Smooth muscle cell of bladder (primary cell): ENCODE results near the gene G6PC1. TPM values are rescaled to one million over a fixed set of nuclear protein-coding genes. Genes with fewer than 3 reads are reported as not detected.

Source experiments
- total RNA-seq: library from RNA; depleted of rRNA; stranded (reverse); fragments of >200 nt; gene quantifications from 2 replicates; pipeline ENCODE4 v1.2.3, GENCODE V29; 2014

G6PC1 gene
- total RNA-seq: not detected in 2 replicates

DNA sequence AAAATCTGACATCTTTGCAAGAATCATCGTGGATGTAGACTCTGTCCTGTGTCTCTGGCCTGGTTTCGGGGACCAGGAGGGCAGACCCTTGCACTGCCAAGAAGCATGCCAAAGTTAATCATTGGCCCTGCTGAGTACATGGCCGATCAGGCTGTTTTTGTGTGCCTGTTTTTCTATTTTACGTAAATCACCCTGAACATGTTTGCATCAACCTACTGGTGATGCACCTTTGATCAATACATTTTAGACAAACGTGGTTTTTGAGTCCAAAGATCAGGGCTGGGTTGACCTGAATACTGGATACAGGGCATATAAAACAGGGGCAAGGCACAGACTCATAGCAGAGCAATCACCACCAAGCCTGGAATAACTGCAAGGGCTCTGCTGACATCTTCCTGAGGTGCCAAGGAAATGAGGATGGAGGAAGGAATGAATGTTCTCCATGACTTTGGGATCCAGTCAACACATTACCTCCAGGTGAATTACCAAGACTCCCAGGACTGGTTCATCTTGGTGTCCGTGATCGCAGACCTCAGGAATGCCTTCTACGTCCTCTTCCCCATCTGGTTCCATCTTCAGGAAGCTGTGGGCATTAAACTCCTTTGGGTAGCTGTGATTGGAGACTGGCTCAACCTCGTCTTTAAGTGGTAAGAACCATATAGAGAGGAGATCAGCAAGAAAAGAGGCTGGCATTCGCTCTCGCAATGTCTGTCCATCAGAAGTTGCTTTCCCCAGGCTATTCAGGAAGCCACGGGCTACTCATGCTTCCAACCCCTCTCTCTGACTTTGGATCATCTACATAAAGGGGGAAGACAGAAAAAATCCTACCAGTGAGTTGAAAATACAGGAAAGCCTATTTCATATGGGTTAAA lies at the start of gene G6PC1:
Gene G6PC1, plus strand, starts transcription at position 340 of the 872 bp plus-strand sequence. Its CDS starts 78 bp downstream, at position 418.

DNA sequence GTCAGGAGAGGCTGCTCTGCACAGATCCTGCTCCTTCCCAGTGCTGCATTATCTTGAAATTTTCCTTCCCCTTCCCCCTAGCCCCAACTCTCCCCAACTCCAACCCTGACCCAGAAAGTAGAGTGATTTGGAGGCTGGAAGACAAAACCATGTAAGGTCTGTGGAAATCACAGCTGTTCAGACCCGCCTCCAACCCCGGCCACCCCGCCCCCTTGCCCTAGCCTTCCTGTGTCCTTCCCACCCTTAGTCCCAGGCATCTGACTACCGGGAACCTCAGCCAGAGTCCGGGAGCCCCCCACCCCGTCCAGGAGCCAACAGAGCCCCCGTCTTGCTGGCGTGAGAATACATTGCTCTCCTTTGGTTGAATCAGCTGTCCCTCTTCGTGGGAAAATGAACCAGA lies 49.6 kb upstream of the G6PC1 start, which contains the start of gene AOC3:
Gene AOC3, plus strand, starts transcription at position 246 of the 400 bp plus-strand sequence. Its CDS starts 145 bp downstream, at position 391.

Other genes starting within 250 kb of the G6PC1 start
- gene TUBG2, start 241.5 kb upstream of the G6PC1 start, total RNA-seq: 5.4 and 7.2 TPM in 2 replicates
- 8.2 and 9.0 TPM in 2 replicates for gene PLEKHH3, start 223.8 kb upstream of the G6PC1 start, total RNA-seq
- gene CCR10, start 219.0 kb upstream of the G6PC1 start, total RNA-seq: 1.4 and 1.8 TPM in 2 replicates
- 19.9 and 21.9 TPM in 2 replicates for gene CNTNAP1, start 218.3 kb upstream of the G6PC1 start, total RNA-seq
- 11.7 and 14.7 TPM in 2 replicates for gene EZH1, start 155.8 kb upstream of the G6PC1 start, total RNA-seq
- 0.09 and 0.14 TPM in 2 replicates for gene RAMP2, start 139.6 kb upstream of the G6PC1 start, total RNA-seq
- 55.7 and 57.5 TPM in 2 replicates for gene VPS25, start 127.3 kb upstream of the G6PC1 start, total RNA-seq
- gene WNK4, start 120.2 kb upstream of the G6PC1 start, total RNA-seq: 0.28 and 1.7 TPM in 2 replicates
- gene COA3, start 102.1 kb upstream of the G6PC1 start, total RNA-seq: 67.3 and 76.7 TPM in 2 replicates
- gene CNTD1, start 101.9 kb upstream of the G6PC1 start, total RNA-seq: 0.09 and 0.14 TPM in 2 replicates
- 155 and 158 TPM in 2 replicates for gene BECN1, start 76.5 kb upstream of the G6PC1 start, total RNA-seq
- 44.8 and 57.7 TPM in 2 replicates for gene PSME3, start 67.4 kb upstream of the G6PC1 start, total RNA-seq
- gene AOC2, start 56.2 kb upstream of the G6PC1 start, total RNA-seq: 0.28 and 0.37 TPM in 2 replicates
- gene AOC3, start 49.6 kb upstream of the G6PC1 start, total RNA-seq: 1.6 and 1.8 TPM in 2 replicates
- 21.2 and 31.6 TPM in 2 replicates for gene AARSD1, start 63.7 kb downstream of the G6PC1 start, total RNA-seq
- gene PTGES3L, start 79.3 kb downstream of the G6PC1 start, total RNA-seq: 0.09 and 0.14 TPM in 2 replicates
- gene RUNDC1, start 79.8 kb downstream of the G6PC1 start, total RNA-seq: 6.3 and 10.1 TPM in 2 replicates
- gene RPL27, start 97.6 kb downstream of the G6PC1 start, total RNA-seq: 1,624 and 1,964 TPM in 2 replicates
- gene IFI35, start 106.0 kb downstream of the G6PC1 start, total RNA-seq: 30.1 and 32.9 TPM in 2 replicates
- gene VAT1, start 121.6 kb downstream of the G6PC1 start, total RNA-seq: 230 and 338 TPM in 2 replicates
- gene RND2, start 124.4 kb downstream of the G6PC1 start, total RNA-seq: 0.92 and 1.00 TPM in 2 replicates
- 5.1 and 7.3 TPM in 2 replicates for gene BRCA1, start 224.6 kb downstream of the G6PC1 start, total RNA-seq